ENCODE measurements around the gene KDM6A.
A peak's percentile ranks its signal among the peaks of the same experiment; 100 is the strongest.
"Not testable (repeated sequence)": the region's sequence is repeated elsewhere in the genome, so short reads cannot be mapped to it uniquely, and the experiment has no call there.

Gene KDM6A

DNA sequence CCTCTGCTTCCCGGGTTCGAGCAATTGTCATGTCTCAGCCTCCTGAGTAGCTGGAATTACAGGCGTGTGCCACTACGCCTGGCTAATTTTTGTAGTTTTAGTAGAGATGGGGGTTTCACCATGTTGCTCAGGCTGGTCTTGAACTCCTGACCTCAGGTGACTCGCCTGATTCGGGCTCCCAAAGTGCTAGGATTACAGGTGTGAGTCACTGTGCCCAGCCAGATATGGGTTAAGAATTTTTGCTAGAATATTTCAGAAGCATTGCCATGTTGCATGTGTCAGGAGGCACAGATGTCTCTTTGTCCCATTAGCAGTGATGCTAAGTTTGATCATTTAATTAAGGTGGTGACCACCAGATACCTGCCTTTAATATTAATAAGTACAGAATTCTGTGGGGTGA lies 22.1 kb upstream of the KDM6A start:
- not testable (repeated sequence) for H3K4me2 ChIP-seq (ENCODE audit: low read length, poor library complexity, severe bottlenecking); H3K79me1 ChIP-seq (replicated peaks; ENCODE audit: low read length, poor library complexity, severe bottlenecking); H2BK12ac ChIP-seq (ENCODE audit: low read length in 2 of 2); H2BK120ac ChIP-seq (ENCODE audit: low read depth, low read length); H2AFZ ChIP-seq (ENCODE audit: low read depth, low read length); H3K23ac ChIP-seq (ENCODE audit: low read length in 2 of 2); H3K27ac ChIP-seq (ENCODE audit: low read length, poor library complexity, severe bottlenecking); H3K27me3 ChIP-seq (ENCODE audit: control insufficient read depth in 1 of 2, insufficient read depth in 1 of 2, low read length in 2 of 2); H3K4me1 ChIP-seq (ENCODE audit: control insufficient read depth, insufficient read depth, low read depth, low read length); H2BK15ac ChIP-seq (ENCODE audit: low read depth, poor library complexity, severe bottlenecking); H3K36me3 ChIP-seq (ENCODE audit: control insufficient read depth in 1 of 2, insufficient read depth in 2 of 2, low read depth in 1 of 2, low read length in 2 of 2); H3K14ac ChIP-seq (ENCODE audit: low read length in 2 of 2); H2AK5ac ChIP-seq (ENCODE audit: low read length, severe bottlenecking); H3K18ac ChIP-seq (ENCODE audit: low read depth in 1 of 2, low read length in 2 of 2); DNase-seq; H3K9me3 ChIP-seq (ENCODE audit: control insufficient read depth, low read length); H4K91ac ChIP-seq (ENCODE audit: low read length); H3K4ac ChIP-seq (ENCODE audit: low read depth in 1 of 2, low read length in 2 of 2); H3K9ac ChIP-seq (ENCODE audit: low read length); H3K4me3 ChIP-seq (ENCODE audit: insufficient read depth in 1 of 2, low read depth in 1 of 2, low read length in 2 of 2); H2BK5ac ChIP-seq (ENCODE audit: low read depth, low read length, poor library complexity, severe bottlenecking); H4K8ac ChIP-seq (ENCODE audit: low read length)
- 91% methylated on average over 6 of the region's 6 CpGs for WGBS

GRCh38 chrX:44871114-44871645 lies 1.8 kb upstream of the KDM6A start:
- H2AFZ ChIP-seq (ENCODE audit: low read depth, low read length), result no peak overlapping the region
- no peak overlapping the region for H2BK12ac ChIP-seq (ENCODE audit: low read length in 2 of 2)
- no peaks in the 10 kb centered on the region for H3K4me1 ChIP-seq (ENCODE audit: control insufficient read depth, insufficient read depth, low read depth, low read length)
- no peaks in the 10 kb centered on the region for H3K79me1 ChIP-seq (replicated peaks; ENCODE audit: low read length, poor library complexity, severe bottlenecking)
- H3K9ac ChIP-seq (ENCODE audit: low read length), result peak overlapping the region; percentile 95
- peak; percentile 30 for DNase-seq
- peak overlapping the region in 1 of 2 experiments; percentile 90 for H3K4me3 ChIP-seq (ENCODE audit: insufficient read depth in 1 of 2, low read depth in 1 of 2, low read length in 2 of 2)
- H2AK5ac ChIP-seq (ENCODE audit: low read length, severe bottlenecking), result no peak overlapping the region
- no peak overlapping the region for H4K91ac ChIP-seq (ENCODE audit: low read length)
- H3K4ac ChIP-seq (ENCODE audit: low read depth in 1 of 2, low read length in 2 of 2), result no peak overlapping the region
- no peaks in the 10 kb centered on the region for H3K36me3 ChIP-seq (ENCODE audit: control insufficient read depth in 1 of 2, insufficient read depth in 2 of 2, low read depth in 1 of 2, low read length in 2 of 2)
- H2BK5ac ChIP-seq (ENCODE audit: low read depth, low read length, poor library complexity, severe bottlenecking), result no peak overlapping the region
- H3K18ac ChIP-seq (ENCODE audit: low read depth in 1 of 2, low read length in 2 of 2), result no peak overlapping the region
- 61% methylated on average over 13 of the region's 16 CpGs for whole genome bisulfite sequencing
- no peak overlapping the region for H3K27ac ChIP-seq (ENCODE audit: low read length, poor library complexity, severe bottlenecking)
- H2BK15ac ChIP-seq (ENCODE audit: low read depth, poor library complexity, severe bottlenecking), result no peak overlapping the region
- no peak overlapping the region for H2BK120ac ChIP-seq (ENCODE audit: low read depth, low read length)
- H4K8ac ChIP-seq (ENCODE audit: low read length), result no peak overlapping the region
- H3K4me2 ChIP-seq (ENCODE audit: low read length, poor library complexity, severe bottlenecking), result peak overlapping the region; percentile 34
- H3K27me3 ChIP-seq (ENCODE audit: control insufficient read depth in 1 of 2, insufficient read depth in 1 of 2, low read length in 2 of 2), result no peaks in the 10 kb centered on the region
- no peak overlapping the region for H3K23ac ChIP-seq (ENCODE audit: low read length in 2 of 2)
- no peak overlapping the region for H3K14ac ChIP-seq (ENCODE audit: low read length in 2 of 2)
- no peaks in the 10 kb centered on the region for H3K9me3 ChIP-seq (ENCODE audit: control insufficient read depth, low read length)

GRCh38 chrX:44871931-44872820 lies 812 bp upstream of the KDM6A start:
- H2AFZ ChIP-seq (ENCODE audit: low read depth, low read length), result peak overlapping the region; percentile 39
- no peaks in the 10 kb centered on the region for H3K79me1 ChIP-seq (replicated peaks; ENCODE audit: low read length, poor library complexity, severe bottlenecking)
- peak; percentile 42 for DNase-seq
- peaks cover 0 to 5% of the 10 kb centered on the region in 2 experiments for H3K36me3 ChIP-seq (ENCODE audit: control insufficient read depth in 1 of 2, insufficient read depth in 2 of 2, low read depth in 1 of 2, low read length in 2 of 2)
- H3K4me1 ChIP-seq (ENCODE audit: control insufficient read depth, insufficient read depth, low read depth, low read length), result no peaks in the 10 kb centered on the region
- H3K4me3 ChIP-seq (ENCODE audit: insufficient read depth in 1 of 2, low read depth in 1 of 2, low read length in 2 of 2), result peak overlapping the region; percentile 76 to 90
- H2AK5ac ChIP-seq (ENCODE audit: low read length, severe bottlenecking), result no peak overlapping the region
- peak overlapping the region; percentile 95 for H3K9ac ChIP-seq (ENCODE audit: low read length)
- peak overlapping the region; percentile 75 to 84 for H3K18ac ChIP-seq (ENCODE audit: low read depth in 1 of 2, low read length in 2 of 2)
- peak overlapping the region; percentile 45 for H3K27ac ChIP-seq (ENCODE audit: low read length, poor library complexity, severe bottlenecking)
- H3K27me3 ChIP-seq (ENCODE audit: control insufficient read depth in 1 of 2, insufficient read depth in 1 of 2, low read length in 2 of 2), result no peaks in the 10 kb centered on the region
- H2BK120ac ChIP-seq (ENCODE audit: low read depth, low read length), result peak overlapping the region; percentile 49
- H4K91ac ChIP-seq (ENCODE audit: low read length), result peak overlapping the region; percentile 86
- no peak overlapping the region for H2BK12ac ChIP-seq (ENCODE audit: low read length in 2 of 2)
- peak overlapping the region in 1 of 2 experiments; percentile 71 for H3K14ac ChIP-seq (ENCODE audit: low read length in 2 of 2)
- H2BK5ac ChIP-seq (ENCODE audit: low read depth, low read length, poor library complexity, severe bottlenecking), result peak overlapping the region; percentile 70
- WGBS, result under 1% methylated on average over 23 of the region's 60 CpGs
- H3K4ac ChIP-seq (ENCODE audit: low read depth in 1 of 2, low read length in 2 of 2), result peak overlapping the region; percentile 73 to 81
- H2BK15ac ChIP-seq (ENCODE audit: low read depth, poor library complexity, severe bottlenecking), result no peak overlapping the region
- peak overlapping the region; percentile 63 for H3K4me2 ChIP-seq (ENCODE audit: low read length, poor library complexity, severe bottlenecking)
- H3K23ac ChIP-seq (ENCODE audit: low read length in 2 of 2), result no peak overlapping the region
- H3K9me3 ChIP-seq (ENCODE audit: control insufficient read depth, low read length), result no peaks in the 10 kb centered on the region
- peak overlapping the region; percentile 84 for H4K8ac ChIP-seq (ENCODE audit: low read length)

All from mesenchymal stem cell (in vitro differentiated cells and primary cell).